GM19099 (cell line): ENCODE results near the gene GATD1.

Experiments used
- POLR2A ChIP-seq: IDR thresholded peaks from 3 replicates; pipeline ENCODE4 v1.6.1; 2011; ENCODE audit warnings: low read depth; ENCODE audit not compliant: insufficient read length; ENCODE audit errors: extremely low read depth

Gene GATD1

GRCh38 chr11:803467-803742 is 26.1 kb upstream of the GATD1 start:
- no peak for TF ChIP-seq POLR2A

DNA sequence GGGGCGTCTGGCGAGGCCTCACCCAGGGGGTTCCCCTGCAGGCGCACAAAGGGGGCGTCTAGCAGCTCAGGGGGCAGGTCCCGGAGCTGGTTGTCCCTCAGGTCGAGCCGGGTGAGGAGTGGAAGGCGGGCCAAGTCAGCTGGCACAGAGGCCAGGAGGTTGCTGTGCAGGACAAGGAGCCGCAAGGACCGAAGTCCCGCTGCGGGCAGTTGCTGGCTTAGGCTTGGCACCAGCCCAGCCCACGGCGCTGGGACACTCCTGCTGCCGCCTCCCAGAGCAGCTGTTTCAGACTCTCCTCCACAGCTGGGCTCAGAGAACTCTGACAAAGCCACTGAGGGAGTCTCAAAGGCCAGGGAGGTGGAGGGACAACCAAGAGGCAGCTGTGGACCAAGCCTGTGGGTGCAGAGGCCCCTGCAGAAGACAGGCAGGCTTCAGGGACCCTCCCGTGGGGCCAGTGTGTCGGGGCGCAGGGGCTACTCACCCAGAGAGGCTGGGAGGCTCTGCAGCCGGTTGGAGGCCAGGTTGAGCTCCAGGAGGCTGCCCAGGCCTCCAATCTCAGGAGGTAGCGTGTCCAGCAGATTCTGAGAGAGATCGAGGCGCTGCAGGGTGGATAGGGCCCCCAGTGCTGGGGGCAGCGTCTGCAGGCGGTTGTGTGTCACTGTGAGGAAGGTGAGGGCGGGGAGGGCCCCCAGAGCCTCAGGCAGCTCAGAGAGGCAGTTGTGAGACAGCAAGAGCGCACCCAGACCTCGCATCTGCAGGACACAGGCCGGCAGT is 25.6 kb upstream of the GATD1 start:
- TF ChIP-seq POLR2A: no peak

GRCh38 chr11:802018-802617 is 24.8 kb upstream of the GATD1 start:
- no peak for TF ChIP-seq POLR2A

- no peak for TF ChIP-seq POLR2A
These were observed 24.0 kb upstream of the GATD1 start for GRCh38 chr11:801097-801780.

DNA sequence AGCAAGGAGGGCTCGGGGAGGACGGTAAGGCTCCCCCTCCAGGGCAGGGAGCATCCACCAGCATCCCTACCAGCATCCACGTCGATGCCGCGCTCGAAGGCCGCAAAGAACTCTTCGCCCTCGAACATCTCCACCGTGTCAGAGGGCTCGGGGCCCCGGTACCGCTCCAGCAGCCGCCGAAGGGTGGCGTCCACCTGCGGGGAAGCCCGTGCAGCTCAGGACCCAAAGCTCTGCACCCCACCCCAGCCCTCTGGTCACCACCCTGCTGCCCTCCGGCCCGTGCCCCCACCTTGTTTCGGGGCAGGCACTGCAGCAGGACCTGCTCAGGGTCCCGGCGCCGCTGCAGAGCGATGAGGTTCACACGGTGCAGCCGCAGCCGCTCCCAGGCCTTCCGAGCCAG is 23.2 kb upstream of the GATD1 start:
- no peak for TF ChIP-seq POLR2A

DNA sequence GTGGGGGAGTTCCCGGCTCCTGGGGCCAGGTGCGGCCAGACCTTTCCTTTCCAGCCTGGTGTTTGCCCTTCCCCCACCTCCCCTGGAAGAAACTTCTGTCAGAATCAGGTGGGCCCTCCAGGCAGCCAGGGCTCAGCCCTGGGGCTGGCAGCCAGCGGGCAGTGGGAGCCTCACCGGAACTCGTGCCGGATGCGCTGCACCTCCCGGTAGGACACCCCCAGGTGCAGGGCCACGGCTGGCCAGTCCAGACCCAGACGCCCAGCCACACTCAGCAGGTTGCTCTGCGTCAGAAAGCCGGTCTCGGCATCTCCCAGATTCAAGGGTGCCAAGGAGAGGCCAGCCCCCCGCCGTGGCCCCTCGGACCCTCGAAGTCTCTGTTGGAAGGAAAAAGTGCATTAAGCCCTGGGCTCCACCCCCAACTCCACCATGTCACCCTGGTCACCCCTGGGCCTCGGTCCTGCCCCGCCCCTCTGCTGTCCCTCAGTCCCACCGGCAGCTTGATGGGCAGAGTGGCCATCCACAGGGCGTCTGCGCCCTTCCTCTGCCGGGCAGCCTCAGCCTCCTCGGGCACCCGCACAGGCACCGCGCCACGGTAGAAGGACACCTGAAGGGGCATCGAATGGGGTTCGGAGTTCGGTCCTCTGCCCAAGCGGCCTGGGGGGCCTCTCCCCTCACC is 22.5 kb upstream of the GATD1 start:
- TF ChIP-seq POLR2A: no peak

DNA sequence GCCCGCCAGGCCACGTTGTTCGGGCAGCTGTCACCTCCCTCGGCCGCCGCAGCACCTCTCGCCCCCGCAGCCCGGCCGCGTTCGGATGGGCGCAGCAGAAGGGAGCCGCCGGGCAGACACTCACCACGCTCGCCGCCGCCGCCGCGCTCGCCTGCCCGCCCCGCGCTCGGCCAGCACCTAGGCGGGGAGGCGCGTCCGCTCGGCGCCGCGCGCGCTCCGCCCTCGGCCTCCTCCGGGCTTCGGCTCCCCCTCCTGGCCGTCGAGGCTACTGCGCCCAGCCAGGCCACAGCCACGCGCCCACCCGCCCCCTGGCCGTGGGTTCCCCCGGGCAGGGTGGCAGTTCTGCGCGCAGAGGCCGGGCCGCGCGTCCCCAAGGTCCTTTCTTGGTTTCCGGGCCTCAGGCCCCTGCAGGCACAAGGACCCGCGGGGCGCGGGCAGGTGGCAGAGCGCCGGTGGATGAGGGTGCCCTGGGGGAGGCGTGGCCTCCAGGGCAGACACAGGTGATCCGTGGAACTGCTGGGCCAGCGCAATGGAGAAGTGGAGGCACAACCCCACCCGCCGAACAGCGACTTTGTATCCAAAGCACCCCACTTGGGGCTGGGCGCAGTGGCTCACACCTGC is 20.9 kb upstream of the GATD1 start, which contains the start of gene SLC25A22:
Gene SLC25A22 (minus strand): TSS at position 189 of the 621 bp plus-strand sequence. CDS start 3,275 bp downstream, outside the sequence.
- peak; percentile 68 for TF ChIP-seq POLR2A

DNA sequence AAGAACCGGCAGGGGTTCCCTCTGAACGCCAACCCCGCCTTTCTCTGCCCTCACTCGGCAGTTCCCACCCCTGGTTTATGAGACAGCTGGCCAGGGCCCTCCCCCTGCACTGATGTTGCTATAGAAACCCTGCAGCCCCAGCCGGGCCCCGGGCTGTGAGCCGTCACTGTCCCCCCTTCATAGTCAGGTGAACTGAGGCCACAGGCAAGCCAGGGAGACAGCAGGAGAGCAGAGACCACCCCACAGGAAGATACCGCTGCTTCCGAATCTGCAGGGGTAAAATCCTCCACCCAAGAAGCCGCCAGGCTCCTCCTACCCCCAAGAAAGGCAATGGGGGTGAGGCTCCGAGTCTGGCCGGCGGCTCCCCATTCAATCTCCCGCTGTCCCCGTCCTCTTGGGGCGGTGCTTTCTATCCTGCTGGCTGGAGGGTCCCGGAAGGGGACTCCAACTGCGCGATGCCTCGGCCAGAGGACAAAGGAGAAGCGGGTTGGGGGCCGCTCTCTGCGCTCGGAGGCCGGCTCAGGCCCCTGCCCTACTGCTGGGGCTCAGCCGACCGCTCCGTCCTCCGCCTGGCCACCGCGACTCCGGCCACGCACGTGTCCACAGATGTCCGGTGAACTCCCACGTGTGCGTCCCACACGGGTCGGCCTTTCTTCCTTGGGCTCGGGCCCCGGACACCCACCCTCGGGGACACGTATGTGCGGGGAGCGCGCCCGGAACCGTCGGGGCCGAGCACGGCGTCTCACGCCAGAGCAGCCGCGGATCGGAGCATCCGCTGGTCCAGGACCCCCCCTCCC is 20.2 kb upstream of the GATD1 start:
- TF ChIP-seq POLR2A: no peak

GRCh38 chr11:796565-797295 is 19.4 kb upstream of the GATD1 start:
- no peak for TF ChIP-seq POLR2A

- TF ChIP-seq POLR2A: peak; percentile 51
These were observed 18.6 kb upstream of the GATD1 start for GRCh38 chr11:795634-796564.

GRCh38 chr11:794766-795633 is 17.7 kb upstream of the GATD1 start:
- TF ChIP-seq POLR2A: no peak
